Duodenal mucosa (tissue), 2 donors: ENCODE measurements around the gene PPP1R11.

Experiments used
- H3K27ac ChIP-seq: one replicate; pipeline ENCODE4 v1.7.0; 2013; ENCODE audit warnings: low read depth, low read length
- H3K27me3 ChIP-seq, 2 donors: one replicate each; pipeline ENCODE4 v1.7.0; 2013; ENCODE audit warnings: low read length in 2 of 2, control low read depth in 1 of 2; ENCODE audit not compliant: insufficient read depth in 2 of 2, control insufficient read depth in 1 of 2
- H3K36me3 ChIP-seq, 2 donors: one replicate each; pipeline ENCODE4 v1.7.0; 2013; ENCODE audit warnings: low read length in 2 of 2, control low read depth in 1 of 2; ENCODE audit not compliant: insufficient read depth in 2 of 2, control insufficient read depth in 1 of 2
- H3K4me1 ChIP-seq, 2 donors: one replicate each; pipeline ENCODE4 v1.7.0; 2013; ENCODE audit warnings: low read length in 2 of 2, control low read depth in 1 of 2; ENCODE audit not compliant: insufficient read depth in 2 of 2, control insufficient read depth in 1 of 2
- H3K4me3 ChIP-seq, 2 donors: one replicate each; pipeline ENCODE4 v1.7.0; 2013; ENCODE audit warnings: low read length in 2 of 2, low read depth in 1 of 2
- H3K9ac ChIP-seq, 2 donors: one replicate each; pipeline ENCODE4 v1.7.0; 2013; ENCODE audit warnings: low read length in 2 of 2, low read depth in 1 of 2
- H3K9me3 ChIP-seq, 2 donors: one replicate each; pipeline ENCODE4 v1.7.0; 2013; ENCODE audit warnings: low read length in 2 of 2, control low read depth in 1 of 2; ENCODE audit not compliant: control insufficient read depth in 1 of 2

The PPP1R11 gene

DNA sequence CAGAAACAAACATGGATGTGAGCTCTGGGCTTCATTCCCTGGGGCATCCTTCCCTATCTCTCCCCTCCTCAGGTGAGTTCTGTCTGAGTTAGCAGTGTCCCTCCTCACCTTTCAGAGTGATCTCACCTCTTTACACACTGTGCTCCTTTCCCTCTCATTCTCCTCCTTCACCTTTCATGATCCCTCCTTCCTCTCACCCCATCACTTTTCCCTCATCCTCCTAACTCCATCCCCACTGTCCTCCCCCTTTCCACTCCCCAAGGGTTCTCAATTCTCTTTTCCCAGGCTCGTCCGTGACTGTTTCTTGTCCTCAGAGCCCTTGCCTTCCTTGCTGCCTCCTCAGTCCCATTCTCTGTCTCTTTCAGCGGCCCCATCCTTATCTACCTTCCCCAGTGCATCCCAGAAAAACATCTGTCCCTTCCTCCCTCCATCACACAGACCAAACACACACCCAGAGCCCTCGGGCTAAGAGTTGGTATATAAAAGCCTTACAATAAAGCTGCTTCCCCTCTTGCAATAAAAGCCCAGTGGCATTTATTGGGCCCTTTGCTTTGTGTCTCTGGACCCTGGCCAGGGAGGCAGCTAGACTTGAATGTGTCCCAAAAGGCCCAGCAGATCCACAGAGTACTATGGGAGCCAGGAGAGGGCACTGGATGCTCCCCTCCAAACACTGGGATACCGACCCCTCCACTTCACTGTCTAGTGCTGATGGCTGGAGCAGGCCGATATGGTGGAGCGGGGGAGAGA lies 6.7 kb downstream of the PPP1R11 start:
- H3K9me3 ChIP-seq: no peaks in the 10 kb centered on the region
- H3K27ac ChIP-seq: no peak overlapping the region
- no peak overlapping the region for H3K4me3 ChIP-seq
- H3K36me3 ChIP-seq: peaks cover 4 to 16% of the 10 kb centered on the region in 2 donors
- peaks cover 26 to 41% of the 10 kb centered on the region in 2 donors for H3K27me3 ChIP-seq
- H3K4me1 ChIP-seq: peaks cover 17 to 19% of the 10 kb centered on the region in 2 donors
- H3K9ac ChIP-seq: no peak overlapping the region

GRCh38 chr6:30074331-30075093 lies 7.5 kb downstream of the PPP1R11 start:
- Histone ChIP-seq H3K27ac (no peak overlapping the region), H3K4me3 (peak overlapping the region; percentile 53 to 61), H3K27me3 (peaks cover 26 to 41% of the 10 kb centered on the region in 2 donors), H3K9ac (peak overlapping the region; percentile 13 to 54), H3K4me1 (peaks cover 17 to 19% of the 10 kb centered on the region in 2 donors), H3K9me3 (no peaks in the 10 kb centered on the region), H3K36me3 (peaks cover 2 to 10% of the 10 kb centered on the region in 2 donors)

DNA sequence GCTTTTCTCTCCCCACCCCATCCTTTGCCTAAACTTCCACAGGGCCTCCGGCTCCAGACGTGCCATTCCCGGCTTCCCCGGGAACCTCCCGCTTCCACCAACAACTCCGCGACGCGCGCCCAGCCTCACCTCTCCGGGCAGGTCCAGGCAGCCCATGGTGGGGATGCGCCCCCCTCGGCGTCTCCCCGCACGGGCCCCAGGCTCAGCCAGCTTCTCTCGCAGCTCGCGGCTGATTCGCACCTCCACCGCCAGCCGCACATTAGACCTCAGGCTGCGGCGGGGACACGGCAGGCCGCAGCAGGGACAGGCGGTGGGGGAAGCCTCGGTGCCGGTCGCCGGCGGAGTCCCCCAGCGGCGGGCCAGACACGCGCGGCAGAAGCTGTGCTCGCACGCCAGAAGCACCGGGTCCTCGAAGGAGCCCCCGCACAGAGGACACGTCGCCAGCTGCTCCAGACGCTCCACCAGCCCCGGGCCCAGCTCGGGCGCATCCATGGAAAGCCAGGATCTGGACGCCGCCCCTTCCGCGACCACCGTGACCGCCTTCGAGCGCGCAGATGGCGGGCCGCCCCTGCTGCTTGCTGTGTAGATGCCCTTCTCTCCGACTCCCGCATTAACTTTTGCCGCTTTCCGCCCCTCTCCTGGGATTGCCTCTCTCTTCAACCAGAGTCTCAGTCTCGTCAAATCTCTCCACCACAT lies 8.2 kb downstream of the PPP1R11 start, which contains the start of gene RNF39:
Gene RNF39 (minus strand): TSS at position 676 of the 696 bp plus-strand sequence. CDS start 184 bp downstream, at position 492.
- peak within 1 kb of the TSS; percentile 53 to 61 for H3K4me3 ChIP-seq
- H3K36me3 ChIP-seq: peaks cover 0 to 5% of the 10 kb centered on the region in 2 donors
- H3K4me1 ChIP-seq: peaks cover 17 to 19% of the 10 kb centered on the region in 2 donors
- H3K27ac ChIP-seq: no peak within 1 kb of the TSS
- H3K9ac ChIP-seq: peak within 1 kb of the TSS; percentile 13 to 54
- peaks cover 26 to 41% of the 10 kb centered on the region in 2 donors for H3K27me3 ChIP-seq
- H3K9me3 ChIP-seq: no peaks in the 10 kb centered on the region

- Histone ChIP-seq H3K9ac (no peak overlapping the region), H3K4me3 (peak overlapping the region; percentile 53 to 61), H3K27me3 (peaks cover 26 to 41% of the 10 kb centered on the region in 2 donors), H3K36me3 (no peaks in the 10 kb centered on the region), H3K9me3 (no peaks in the 10 kb centered on the region), H3K4me1 (peaks cover 17 to 19% of the 10 kb centered on the region in 2 donors), H3K27ac (no peak overlapping the region)
These were observed 9.1 kb downstream of the PPP1R11 start for GRCh38 chr6:30075790-30076732.

DNA sequence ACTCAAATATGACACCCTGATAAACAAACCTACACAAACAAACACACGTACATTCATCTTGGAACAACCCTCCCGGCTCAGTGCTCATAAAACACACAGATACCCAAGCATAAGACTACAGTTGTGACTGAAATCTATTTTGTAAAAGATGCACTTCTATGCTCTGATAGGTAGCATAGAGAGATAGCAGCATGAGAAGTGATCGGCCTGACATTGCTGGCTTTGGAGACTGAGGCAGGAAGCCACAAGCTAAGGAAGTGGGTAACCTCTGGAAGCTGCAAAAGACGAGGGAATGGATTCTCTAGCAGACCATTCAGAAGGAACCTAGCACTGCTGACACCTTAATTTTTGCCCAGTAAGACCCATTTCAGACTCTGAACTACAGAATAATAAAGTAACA lies 10.2 kb downstream of the PPP1R11 start:
- Histone ChIP-seq H3K27me3 (peaks cover 26 to 35% of the 10 kb centered on the region in 2 donors), H3K36me3 (no peaks in the 10 kb centered on the region), H3K9ac (no peak overlapping the region), H3K27ac (no peak overlapping the region), H3K4me3 (no peak overlapping the region), H3K4me1 (peaks cover 17 to 19% of the 10 kb centered on the region in 2 donors), H3K9me3 (no peaks in the 10 kb centered on the region)

DNA sequence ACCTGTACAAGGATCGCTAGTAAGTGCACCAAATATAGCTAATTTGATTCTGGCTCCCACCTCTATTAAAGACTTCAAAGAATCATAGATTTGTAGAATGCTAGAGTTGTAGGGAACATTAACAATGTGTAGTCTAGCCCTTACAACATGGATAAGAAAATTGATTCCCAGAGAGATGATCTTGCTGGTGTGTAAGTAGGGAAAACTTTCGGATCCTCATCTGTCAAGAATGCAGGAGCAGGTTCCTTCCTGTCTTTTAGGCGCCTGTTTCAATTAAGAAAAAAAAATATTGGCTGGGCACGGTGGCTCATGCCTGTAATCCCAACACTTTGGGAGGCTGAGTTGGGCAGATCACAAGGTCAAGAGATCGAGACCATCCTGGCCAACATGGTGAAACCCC lies 20.9 kb downstream of the PPP1R11 start:
- peaks cover 10 to 13% of the 10 kb centered on the region in 2 donors for H3K4me1 ChIP-seq
- H3K27me3 ChIP-seq: peaks cover 4 to 5% of the 10 kb centered on the region in 2 donors
- no peak overlapping the region for H3K4me3 ChIP-seq
- H3K9ac ChIP-seq: no peak overlapping the region
- H3K36me3 ChIP-seq: no peaks in the 10 kb centered on the region
- no peaks in the 10 kb centered on the region for H3K9me3 ChIP-seq
- no peak overlapping the region for H3K27ac ChIP-seq

- no peaks in the 10 kb centered on the region for H3K9me3 ChIP-seq
- H3K9ac ChIP-seq: peak overlapping the region; percentile 25 to 42
- no peaks in the 10 kb centered on the region for H3K36me3 ChIP-seq
- peak overlapping the region; percentile 79 for H3K27ac ChIP-seq
- H3K4me1 ChIP-seq: peaks cover 17 to 23% of the 10 kb centered on the region in 2 donors
- H3K27me3 ChIP-seq: peaks cover 4 to 5% of the 10 kb centered on the region in 2 donors
- peak overlapping the region in 1 of 2 donors; percentile 18 for H3K4me3 ChIP-seq
These were observed 24.8 kb downstream of the PPP1R11 start for GRCh38 chr6:30091577-30092381.

DNA sequence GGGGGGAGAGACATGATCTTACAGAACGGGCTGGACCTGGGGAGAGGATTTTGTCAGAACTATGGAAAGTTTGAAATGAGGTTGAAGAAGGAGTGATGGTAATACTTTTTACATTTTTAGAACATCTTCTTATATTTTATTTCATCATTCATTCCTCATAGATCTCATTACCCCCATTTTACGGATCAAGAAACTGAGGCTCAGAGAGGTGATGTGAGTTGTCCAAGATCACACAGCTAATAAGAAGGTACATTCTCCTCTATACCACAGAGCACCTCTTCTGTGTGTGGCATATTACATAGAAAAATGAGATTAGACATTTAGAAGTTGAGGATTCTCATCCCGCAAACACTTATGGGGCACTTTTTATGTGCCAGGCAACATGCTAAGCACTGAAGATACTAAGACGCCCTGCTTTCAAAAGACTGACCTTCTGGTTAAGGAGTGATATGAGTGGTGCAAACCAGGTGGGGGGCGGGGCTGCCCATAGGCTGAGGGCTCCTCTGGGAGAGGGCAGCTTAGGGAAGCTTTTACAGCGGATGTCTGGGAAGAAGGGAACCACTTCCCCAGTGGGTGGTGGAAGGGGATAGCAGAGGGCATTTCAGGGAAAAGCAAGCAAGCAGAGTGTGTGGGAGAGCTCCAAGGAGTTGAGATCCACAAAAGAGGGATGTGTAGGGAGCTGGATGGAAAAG lies 26.0 kb downstream of the PPP1R11 start:
- Histone ChIP-seq H3K9ac (no peak overlapping the region), H3K4me3 (no peak overlapping the region), H3K36me3 (no peaks in the 10 kb centered on the region), H3K27me3 (peaks cover 1 to 14% of the 10 kb centered on the region in 2 donors), H3K4me1 (peaks cover 22 to 30% of the 10 kb centered on the region in 2 donors), H3K9me3 (no peaks in the 10 kb centered on the region), H3K27ac (no peak overlapping the region)
